NCI-H1694 treated with DMSO at 0.1 percent for 48 hours (cell line): ENCODE data around the gene PTK6.
"Not testable (repeated sequence)": the region's sequence is repeated elsewhere in the genome, so short reads cannot be mapped to it uniquely, and the experiment has no call there.

Source experiments
- DNase-seq: peaks from one replicate; lab custom pipeline; 2025; lab: John Stamatoyannopoulos, UW

PTK6 gene

GRCh38 chr20:63529180-63529860, 7.9 kb downstream of the PTK6 start:
- no peak for DNase-seq

DNA sequence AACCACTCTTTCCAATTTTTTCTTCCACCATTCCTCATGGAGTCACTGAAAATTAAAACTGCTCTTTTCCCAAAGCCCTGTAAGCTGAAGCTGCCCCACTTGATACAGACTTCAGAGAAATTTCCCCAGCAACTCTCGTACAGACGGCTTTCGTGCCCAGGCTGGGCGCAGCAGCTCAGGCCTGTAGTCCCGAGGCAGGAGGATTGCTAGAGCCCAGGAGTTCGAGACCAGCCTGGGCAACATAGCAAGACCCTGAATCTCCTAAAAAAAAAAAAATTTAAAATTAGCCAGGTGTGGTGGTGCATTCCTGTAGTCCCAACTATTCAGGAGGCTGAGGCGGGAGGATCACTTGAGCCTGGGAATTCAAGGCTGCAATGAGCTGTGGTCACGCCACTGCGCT, 10.0 kb downstream of the PTK6 start:
- DNase-seq: no peak

GRCh38 chr20:63525971-63526370, 11.2 kb downstream of the PTK6 start:
- DNase-seq: no peak

GRCh38 chr20:63525185-63525584, 12.0 kb downstream of the PTK6 start:
- DNase-seq: no peak

DNA sequence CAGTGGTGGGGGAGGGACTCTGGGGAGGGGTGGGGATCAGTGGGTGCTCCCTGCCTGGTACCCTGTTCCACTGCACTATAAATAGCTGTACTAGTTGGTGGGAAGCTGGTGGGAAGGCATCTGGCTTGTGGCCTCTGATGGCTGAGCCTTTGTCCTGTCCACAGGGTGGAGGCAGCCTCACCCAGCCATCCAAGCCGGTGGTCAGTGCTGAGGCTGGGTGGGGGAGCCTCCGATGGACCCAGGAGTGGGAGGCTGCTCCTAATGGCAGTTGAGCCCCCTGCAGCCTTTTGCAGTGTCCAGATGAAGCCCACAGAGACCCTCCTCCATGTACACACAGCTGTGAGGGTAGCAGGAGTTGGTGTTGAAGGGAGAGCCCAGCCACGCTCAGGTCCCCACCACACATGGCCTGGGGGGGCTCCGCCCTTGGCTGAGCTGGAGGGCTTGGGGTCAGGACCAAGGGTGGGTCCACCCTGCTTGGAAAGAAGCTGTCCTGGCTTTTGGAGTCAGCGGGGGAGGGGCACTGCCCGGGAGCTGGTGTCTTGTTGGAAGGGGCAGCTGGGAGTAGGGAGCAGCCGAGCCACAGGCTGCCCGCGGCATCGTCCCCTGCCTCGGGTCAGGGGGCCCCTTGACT, 14.1 kb downstream of the PTK6 start:
- DNase-seq: no peak

- DNase-seq: no peak
Observed at GRCh38 chr20:63522091-63522868, 14.9 kb downstream of the PTK6 start.

DNA sequence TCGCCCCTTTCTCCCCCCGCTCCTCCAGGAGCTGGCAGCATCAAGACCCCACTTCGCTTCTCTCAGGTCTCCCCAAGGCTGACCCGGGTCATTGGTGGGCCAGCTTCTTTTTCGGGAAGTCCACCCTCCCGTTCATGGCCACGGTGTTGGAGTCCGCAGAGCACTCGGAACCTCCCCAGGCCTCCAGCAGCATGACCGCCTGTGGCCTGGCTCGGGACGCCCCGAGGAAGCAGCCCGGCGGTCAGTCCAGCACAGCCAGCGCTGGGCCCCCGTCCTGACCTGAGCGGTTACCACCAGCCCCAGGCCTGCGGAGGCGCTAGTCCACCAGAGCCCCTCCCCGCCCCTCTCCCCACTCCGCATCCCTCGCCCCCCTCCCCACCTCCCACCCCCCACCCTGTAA, 15.6 kb downstream of the PTK6 start:
- DNase-seq: no peak

DNA sequence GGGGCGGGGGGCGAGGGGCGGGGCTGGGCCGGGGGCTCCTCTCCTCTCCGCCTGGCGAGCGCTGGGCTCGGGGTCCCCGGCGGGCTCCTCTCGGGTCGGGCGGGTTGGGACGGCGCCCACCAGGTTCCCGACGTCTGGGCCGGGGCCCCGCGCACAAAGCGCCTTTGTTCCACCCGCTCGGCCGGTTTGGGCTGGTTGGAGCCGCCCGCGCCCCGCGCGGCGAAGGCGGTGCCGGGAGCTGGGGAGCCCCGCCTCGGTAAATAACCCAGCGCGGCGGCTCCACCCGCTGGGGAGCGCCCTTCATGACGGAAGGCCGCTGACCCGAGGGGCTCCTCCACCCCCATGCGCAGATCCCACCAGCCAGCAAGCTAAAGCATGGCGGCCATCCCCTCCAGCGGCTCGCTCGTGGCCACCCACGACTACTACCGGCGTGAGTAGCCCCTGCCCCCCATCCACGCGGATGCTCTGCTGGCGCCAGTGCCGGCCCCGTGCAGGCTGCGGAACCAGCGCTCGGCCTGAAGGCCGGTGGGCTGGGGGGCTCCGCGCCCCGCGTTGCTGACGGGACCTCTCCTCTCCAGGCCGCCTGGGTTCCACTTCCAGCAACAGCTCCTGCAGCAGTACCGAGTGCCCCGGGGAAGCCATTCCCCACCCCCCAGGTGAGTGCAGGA, 16.1 kb downstream of the PTK6 start:
- DNase-seq: no peak

DNA sequence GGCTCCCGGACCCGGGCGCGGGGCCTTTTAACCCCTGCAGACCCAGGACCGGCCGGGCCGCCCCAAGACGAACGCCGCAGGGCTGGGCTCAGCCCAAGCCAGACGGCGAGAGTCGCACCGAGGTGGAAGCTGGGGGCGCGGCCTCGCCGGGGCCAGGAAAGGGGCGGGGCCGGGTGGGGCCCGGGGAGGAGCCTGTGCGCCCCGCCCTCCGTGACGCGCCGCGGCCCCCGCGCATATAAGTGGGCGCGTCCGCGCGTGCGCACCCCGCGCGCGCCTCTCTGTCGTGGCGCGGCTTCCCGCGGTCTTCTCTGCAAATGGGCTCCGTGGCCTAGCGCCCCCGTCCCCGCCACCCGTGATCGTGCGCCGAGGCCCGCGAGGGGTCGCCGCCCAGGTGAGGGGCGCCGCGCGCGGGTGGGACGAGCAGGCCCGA, 16.7 kb downstream of the PTK6 start, which contains the start of gene PPDPF:
Gene PPDPF, plus strand, starts transcription at position 262 of the 430 bp plus-strand sequence. CDS start 544 bp downstream, outside the sequence.
- DNase-seq: peak; percentile 32

DNA sequence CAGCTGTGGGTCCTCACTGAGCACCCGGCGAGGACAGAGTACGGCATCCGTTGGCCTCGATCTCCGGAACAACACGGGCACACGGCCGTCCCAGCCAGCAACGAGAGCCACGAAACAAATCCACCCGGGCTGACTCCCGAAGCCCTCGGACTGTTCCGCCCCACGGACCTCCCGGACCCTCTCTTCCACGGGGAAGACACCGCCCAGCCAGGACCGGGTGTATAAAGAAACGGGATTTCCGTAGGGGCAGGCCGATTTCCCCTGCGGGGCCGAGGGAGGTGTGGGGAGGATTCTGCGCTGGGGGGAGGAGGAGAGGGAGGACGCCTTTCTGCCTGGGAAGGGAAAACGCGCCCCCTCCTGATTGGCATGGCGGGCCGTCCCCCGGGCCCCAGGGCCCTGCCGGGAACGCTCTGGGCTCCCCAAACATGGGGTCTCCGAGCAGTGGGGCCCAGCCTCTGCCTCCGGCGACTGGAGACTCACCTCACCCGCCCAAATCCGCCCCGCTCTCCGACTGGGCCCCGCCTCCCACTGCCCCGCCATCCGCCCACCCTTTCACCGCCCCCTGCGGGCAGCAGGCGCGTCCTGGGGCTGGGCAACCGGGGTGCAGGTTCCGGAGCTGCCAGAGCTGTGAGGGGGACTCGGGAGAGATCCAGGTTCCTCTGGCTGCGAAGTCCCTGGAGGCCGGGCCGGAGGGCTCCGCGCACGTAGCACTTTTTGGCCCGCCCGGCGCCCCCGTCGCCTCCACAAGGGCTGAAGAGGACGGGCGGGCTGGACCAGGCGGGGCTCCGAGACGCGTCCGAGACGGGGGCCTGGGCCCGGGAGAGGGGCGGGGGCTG, 17.3 kb downstream of the PTK6 start:
- DNase-seq: no peak

DNA sequence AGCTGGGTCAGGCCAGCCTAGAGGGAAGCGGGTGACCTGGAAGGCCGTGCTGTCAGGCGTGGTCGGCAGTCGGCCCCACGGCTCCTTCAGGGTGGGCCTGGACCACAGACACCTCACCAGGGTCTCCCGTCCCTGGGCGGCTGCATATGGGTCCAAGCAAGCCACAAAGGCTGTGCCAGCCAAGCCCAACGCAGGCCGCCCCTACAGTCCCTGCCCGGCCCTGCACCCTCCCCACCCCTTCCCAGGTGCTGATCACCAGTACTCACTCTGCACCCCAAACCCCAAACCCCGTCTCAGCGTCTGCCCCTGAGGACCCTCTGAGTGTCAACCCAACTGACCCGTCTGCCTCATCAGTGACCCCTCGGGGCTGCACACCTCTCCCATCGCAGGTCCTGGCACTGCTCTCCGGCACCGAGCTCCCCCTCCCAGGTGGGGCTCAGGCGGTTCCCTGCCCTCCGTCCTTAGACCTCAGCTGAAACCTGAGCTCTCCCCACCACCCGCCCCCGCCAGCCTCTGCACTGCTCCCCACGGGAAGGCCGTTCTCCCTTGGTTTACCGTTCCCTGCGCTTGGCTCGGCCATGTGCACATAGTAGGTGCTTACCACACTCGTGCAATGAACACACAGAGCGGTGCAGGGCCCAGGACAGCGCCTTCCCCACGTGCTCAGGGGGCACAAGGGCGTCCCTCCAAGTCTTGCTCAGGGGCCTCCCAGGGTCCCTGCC, 18.1 kb downstream of the PTK6 start:
- no peak for DNase-seq

- no peak for DNase-seq
Observed at GRCh38 chr20:63518351-63518861, 18.8 kb downstream of the PTK6 start.

DNA sequence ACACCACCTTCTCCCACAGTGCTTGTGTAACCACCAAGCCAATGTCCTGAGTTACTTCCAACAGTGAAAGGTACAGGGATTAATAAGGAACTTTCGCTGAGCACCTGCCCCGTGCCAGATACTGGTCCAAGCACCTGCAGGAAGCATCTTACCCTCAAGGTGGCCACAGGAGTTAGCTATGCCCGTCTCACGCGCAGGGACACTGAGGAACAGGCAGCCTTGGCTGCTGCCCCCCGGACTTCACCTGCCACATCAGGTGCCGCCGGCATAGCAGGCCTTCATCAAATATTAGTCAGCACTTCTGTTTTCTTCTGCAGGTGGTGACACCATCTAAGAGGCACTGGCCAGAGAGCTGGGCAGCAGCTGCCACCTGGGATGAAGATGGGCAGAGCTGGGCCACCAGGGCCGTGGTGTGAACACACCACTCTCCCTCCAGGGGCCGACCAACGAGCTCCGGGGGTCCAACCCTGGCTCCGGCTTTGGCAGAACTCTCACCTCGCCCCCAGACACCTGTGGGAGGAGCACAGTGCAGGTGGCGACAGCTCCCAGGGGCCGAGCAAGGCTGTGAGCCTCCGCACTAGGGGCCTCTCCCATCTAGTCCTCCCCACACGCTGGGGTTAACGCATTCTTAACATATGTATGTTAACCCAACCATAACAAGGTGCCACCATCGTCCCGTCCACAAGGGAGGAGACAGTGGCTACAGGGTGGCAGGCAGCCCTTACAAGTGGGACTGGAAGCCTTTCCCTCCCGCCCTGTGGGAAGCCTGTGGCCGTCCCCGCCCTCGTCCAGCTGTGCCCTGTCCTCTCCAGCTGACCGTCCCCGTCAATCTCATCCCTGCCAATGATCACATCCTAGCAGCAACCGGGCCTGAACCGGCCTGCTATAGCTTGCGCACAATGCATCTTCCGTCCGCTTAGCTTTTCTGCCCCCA, 19.5 kb downstream of the PTK6 start:
- DNase-seq: no peak

DNA sequence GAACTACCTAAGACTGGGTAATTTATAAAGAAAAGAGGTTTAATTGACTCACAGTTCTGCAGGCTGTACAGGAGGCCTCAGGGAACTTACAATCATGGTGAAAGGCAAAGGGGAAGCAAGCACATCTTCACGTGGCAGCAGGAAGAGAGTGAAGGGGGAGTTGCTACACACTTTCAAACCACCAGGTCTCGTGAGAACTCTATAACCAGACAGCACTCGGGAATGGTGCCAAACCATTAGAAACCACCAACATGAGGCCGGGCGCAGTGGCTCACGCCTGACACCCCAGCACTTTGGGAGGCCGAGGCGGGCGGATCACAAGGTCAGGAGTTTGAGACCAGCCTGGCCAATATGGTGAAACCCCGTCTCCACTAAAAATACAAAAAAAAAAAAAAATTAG, 22.7 kb downstream of the PTK6 start:
- DNase-seq: not testable (repeated sequence)

- DNase-seq: no peak
Observed at GRCh38 chr20:63513207-63513606, 24.0 kb downstream of the PTK6 start.

DNA sequence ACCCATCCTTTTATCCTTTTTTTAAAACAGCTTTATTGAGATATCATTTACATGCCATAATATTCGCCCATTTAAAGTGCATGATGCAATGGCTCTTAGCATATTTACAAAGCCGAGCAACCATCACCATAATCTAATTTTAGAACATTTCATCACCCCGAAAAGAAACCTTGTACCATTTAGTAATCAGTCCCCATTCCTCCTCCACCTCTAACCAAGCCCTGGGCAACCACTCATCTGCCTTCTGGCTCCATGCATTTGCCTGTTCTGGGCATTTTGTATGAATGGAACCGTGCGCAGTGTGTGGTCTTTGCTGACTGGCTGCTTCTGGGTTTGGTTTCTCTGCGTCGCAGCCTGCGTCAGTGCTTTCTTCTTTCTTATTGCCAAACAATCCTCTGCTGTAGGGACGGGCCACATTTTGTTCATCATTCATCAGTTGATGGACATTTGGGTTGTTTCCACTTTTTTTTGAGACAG, 28.1 kb downstream of the PTK6 start:
- DNase-seq: no peak

GRCh38 chr20:63508072-63508768, 29.0 kb downstream of the PTK6 start:
- DNase-seq: no peak

DNA sequence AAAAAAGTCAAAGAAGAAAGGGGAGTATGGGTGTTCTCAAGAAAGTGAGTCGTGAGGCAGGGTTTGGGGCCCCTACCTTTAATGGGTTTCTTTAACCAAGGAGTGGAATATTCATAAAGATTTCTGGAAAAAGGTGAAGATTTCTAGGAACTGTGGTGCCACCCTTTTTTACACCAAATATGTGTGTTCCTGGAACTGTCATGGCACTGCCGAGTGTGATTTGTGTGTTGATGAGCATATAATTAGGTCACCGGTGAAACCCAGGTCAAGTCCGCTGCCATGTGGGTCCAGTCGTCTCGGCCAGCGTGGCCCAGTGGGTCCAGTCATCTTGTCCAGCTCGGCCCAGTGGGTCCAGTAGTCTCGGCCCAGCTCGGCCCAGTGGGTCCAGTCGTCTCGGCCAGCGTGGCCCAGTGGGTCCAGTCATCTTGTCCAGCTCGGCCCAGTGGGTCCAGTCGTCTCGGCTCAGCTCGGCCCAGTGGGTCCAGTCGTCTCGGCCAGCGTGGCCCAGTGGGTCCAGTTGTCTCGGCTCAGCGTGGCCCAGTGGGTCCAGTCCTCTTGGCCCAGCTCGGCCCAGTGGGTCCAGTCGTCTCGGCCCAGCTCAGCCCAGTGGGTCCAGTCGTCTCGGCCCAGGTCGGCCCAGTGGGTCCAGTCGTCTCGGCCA, 30.0 kb downstream of the PTK6 start:
- no peak for DNase-seq
